ENCODE data around the gene PSMB5. TPM values are rescaled to one million over a fixed set of nuclear protein-coding genes. Genes with fewer than 3 reads are reported as not detected.

The PSMB5 gene
- total and polyA plus RNA-seq, 9 of the 15 experiments (the other 6 are each of a cell fraction or from before 2014, with no cell fraction given), result 198 to 1,870 (median 269) TPM

DNA sequence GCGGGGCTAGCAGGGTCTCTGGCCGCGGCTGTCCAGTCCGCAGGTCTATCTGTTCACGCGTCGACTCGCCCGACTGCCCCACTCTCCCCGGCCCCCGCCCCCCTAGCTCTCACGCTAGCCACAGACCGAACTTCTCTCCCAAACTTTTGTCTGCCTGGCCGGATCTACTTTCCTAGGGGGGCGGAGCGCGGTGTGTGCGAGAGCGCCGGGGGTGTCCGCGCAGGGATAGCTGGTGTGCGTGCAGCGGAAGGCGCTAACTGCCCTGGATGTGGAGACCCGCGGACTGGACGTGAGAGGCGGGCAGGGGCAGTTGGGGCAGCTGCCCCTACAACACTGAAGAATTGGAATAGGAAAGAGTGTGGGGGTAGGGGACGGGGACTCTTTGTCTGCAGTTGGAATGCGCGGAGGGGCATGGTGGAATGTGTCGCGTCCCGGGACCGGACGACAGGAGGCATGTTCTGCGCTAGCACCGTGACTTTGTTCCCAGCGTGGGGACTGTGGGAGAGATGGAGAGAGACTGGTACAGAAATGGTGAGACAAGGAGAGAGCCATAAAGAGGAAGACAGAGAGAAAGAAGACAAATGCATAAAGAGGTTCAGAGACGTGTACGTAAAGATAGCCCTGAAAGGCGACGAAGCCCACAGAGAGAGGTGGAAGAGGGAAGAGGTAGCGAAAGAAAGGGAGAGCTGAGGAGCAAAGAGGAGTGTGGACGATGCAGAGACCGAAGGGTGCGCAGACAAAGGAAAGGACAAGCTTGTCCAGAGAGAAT lies 52.0 kb downstream of the PSMB5 start, which contains the start of gene AJUBA (continued):
- TF ChIP-seq, protein P1, sequence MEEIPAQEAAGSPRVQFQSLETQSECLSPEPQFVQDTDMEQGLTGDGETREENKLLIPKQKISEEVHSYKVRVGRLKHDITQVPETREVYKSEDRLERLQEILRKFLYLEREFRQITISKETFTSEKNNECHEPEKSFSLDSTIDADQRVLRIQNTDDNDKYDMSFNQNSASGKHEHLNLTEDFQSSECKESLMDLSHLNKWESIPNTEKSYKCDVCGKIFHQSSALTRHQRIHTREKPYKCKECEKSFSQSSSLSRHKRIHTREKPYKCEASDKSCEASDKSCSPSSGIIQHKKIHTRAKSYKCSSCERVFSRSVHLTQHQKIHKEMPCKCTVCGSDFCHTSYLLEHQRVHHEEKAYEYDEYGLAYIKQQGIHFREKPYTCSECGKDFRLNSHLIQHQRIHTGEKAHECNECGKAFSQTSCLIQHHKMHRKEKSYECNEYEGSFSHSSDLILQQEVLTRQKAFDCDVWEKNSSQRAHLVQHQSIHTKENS (CRISPR knock-in tag; IDR thresholded peaks at IDR 0.05), result no peak
- TF ChIP-seq BACH1 (tag; IDR thresholded peaks at IDR 0.05), result no peak
- TF ChIP-seq HNRNPL (IDR thresholded peaks at IDR 0.05; ENCODE audit: low read depth, low read length), result no peak
- TF ChIP-seq, protein P2, sequence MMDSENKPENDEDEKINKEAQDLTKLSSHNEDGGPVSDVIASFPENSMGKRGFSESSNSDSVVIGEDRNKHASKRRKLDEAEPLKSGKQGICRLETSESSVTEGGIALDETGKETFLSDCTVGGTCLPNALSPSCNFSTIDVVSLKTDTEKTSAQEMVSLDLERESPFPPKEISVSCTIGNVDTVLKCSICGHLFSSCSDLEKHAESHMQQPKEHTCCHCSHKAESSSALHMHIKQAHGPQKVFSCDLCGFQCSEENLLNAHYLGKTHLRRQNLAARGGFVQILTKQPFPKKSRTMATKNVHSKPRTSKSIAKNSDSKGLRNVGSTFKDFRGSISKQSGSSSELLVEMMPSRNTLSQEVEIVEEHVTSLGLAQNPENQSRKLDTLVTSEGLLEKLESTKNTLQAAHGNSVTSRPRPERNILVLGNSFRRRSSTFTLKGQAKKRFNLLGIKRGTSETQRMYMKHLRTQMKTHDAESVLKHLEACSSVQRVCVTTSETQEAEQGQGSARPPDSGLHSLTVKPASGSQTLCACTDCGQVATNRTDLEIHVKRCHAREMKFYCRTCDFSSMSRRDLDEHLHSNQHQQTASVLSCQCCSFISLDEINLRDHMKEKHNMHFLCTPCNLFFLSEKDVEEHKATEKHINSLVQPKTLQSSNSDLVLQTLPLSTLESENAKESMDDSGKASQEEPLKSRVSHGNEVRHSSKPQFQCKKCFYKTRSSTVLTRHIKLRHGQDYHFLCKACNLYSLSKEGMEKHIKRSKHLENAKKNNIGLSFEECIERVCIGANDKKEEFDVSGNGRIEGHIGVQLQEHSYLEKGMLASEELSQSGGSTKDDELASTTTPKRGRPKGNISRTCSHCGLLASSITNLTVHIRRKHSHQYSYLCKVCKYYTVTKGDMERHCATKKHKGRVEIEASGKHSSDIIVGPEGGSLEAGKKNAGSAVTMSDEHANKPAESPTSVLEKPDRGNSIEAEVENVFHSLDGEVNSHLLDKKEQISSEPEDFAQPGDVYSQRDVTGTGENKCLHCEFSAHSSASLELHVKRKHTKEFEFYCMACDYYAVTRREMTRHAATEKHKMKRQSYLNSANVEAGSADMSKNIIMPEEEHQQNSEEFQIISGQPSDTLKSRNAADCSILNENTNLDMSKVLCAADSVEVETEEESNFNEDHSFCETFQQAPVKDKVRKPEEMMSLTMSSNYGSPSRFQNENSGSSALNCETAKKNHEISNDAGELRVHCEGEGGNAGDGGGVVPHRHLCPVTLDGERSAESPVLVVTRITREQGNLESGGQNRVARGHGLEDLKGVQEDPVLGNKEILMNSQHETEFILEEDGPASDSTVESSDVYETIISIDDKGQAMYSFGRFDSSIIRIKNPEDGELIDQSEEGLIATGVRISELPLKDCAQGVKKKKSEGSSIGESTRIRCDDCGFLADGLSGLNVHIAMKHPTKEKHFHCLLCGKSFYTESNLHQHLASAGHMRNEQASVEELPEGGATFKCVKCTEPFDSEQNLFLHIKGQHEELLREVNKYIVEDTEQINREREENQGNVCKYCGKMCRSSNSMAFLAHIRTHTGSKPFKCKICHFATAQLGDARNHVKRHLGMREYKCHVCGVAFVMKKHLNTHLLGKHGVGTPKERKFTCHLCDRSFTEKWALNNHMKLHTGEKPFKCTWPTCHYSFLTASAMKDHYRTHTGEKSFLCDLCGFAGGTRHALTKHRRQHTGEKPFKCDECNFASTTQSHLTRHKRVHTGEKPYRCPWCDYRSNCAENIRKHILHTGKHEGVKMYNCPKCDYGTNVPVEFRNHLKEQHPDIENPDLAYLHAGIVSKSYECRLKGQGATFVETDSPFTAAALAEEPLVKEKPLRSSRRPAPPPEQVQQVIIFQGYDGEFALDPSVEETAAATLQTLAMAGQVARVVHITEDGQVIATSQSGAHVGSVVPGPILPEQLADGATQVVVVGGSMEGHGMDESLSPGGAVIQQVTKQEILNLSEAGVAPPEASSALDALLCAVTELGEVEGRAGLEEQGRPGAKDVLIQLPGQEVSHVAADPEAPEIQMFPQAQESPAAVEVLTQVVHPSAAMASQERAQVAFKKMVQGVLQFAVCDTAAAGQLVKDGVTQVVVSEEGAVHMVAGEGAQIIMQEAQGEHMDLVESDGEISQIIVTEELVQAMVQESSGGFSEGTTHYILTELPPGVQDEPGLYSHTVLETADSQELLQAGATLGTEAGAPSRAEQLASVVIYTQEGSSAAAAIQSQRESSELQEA (IDR thresholded peaks at IDR 0.05; ENCODE audit: low read depth), result peak; percentile 53
- TF ChIP-seq HNRNPLL (IDR thresholded peaks at IDR 0.05; ENCODE audit: low read depth, low read length, poor library complexity, severe bottlenecking), result peak; percentile 74
- TF ChIP-seq ZNF133 (CRISPR knock-in tag; IDR thresholded peaks at IDR 0.05), result no peak
- TF ChIP-seq BCL6 (CRISPR knock-in tag; IDR thresholded peaks at IDR 0.05), result no peak
- 0 out of 2 replicates have a peak, but pooled peaks have one; percentile 45 for TF ChIP-seq ZNF143 (CRISPR knock-in tag; IDR thresholded peaks at IDR 0.05)
- TF ChIP-seq RAD21 (CRISPR knock-in tag; conservative IDR thresholded peaks at IDR 0.05 in 1 of 2, IDR thresholded peaks at IDR 0.05 in 1 of 2), result 0 out of 4 replicates have a peak, but pooled peaks of 1 of the 2 experiments have one; percentile 15
- TF ChIP-seq IRF2 (CRISPR knock-in tag; IDR thresholded peaks at IDR 0.05), result no peak
- no peak for TF ChIP-seq PTTG1 (tag; IDR thresholded peaks at IDR 0.05; ENCODE audit: low read depth)
- TF ChIP-seq, protein P3, sequence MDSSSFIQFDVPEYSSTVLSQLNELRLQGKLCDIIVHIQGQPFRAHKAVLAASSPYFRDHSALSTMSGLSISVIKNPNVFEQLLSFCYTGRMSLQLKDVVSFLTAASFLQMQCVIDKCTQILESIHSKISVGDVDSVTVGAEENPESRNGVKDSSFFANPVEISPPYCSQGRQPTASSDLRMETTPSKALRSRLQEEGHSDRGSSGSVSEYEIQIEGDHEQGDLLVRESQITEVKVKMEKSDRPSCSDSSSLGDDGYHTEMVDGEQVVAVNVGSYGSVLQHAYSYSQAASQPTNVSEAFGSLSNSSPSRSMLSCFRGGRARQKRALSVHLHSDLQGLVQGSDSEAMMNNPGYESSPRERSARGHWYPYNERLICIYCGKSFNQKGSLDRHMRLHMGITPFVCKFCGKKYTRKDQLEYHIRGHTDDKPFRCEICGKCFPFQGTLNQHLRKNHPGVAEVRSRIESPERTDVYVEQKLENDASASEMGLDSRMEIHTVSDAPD (CRISPR knock-in tag; IDR thresholded peaks at IDR 0.05), result no peak
- no peak for TF ChIP-seq ZNF232 (CRISPR knock-in tag; IDR thresholded peaks at IDR 0.05)
- TF ChIP-seq MYNN (IDR thresholded peaks at IDR 0.05), result peak; percentile 40; the same call in 1 of the 2 replicates
- TF ChIP-seq MYNN (CRISPR knock-in tag; IDR thresholded peaks at IDR 0.05), result no peak
- no peak for TF ChIP-seq DACH1 (IDR thresholded peaks at IDR 0.05; ENCODE audit: partially characterized antibody)
- TF ChIP-seq NCOA2 (IDR thresholded peaks at IDR 0.05; ENCODE audit: partially characterized antibody in 2 of 2), result no peak
- TF ChIP-seq PHF8 (IDR thresholded peaks at IDR 0.05; ENCODE audit: borderline replicate concordance, low read length), result peak; percentile 54; the same call in 1 of the 2 replicates
